Glomerular endothelial cell (primary cell): ENCODE results near the gene SKAP1. TPM values are rescaled to one million over a fixed set of nuclear protein-coding genes. Genes with fewer than 3 reads are reported as not detected.

Experiments used
- DNase-seq: peaks from one replicate; pipeline ENCODE4 v3.0.0-alpha.2; 2011; ENCODE audit warnings: low read depth, low spot score; ENCODE audit errors: extremely low read depth
- total RNA-seq: library from RNA; depleted of rRNA; stranded (reverse); fragments of >200 nt; gene quantifications from 2 replicates; pipeline ENCODE4 v1.2.3, GENCODE V29; 2015

Gene SKAP1
- 0.58 and 0.99 TPM in 2 replicates for total RNA-seq

GRCh38 chr17:48429638-48430586 is at the start of gene SKAP1:
SKAP1 (minus strand) TSS chr17:48430214.
- no peak for DNase-seq

- DNase-seq: no peak
Observed at GRCh38 chr17:48479014-48479402, 49.0 kb upstream of the SKAP1 start.

GRCh38 chr17:48478224-48479013 is 48.4 kb upstream of the SKAP1 start:
- no peak for DNase-seq

GRCh38 chr17:48477221-48477620 is 47.2 kb upstream of the SKAP1 start:
- no peak for DNase-seq

- no peak for DNase-seq
Observed at GRCh38 chr17:48472411-48473281, 42.6 kb upstream of the SKAP1 start.

- DNase-seq: no peak
Observed at GRCh38 chr17:48471817-48472410, 41.9 kb upstream of the SKAP1 start.

GRCh38 chr17:48470388-48471034 is 40.5 kb upstream of the SKAP1 start:
- no peak for DNase-seq

- DNase-seq: no peak
Observed at GRCh38 chr17:48469227-48469626, 39.2 kb upstream of the SKAP1 start.

- no peak for DNase-seq
Observed at GRCh38 chr17:48468299-48468698, 38.3 kb upstream of the SKAP1 start.

GRCh38 chr17:48465884-48466283 is 35.9 kb upstream of the SKAP1 start:
- no peak for DNase-seq

- no peak for DNase-seq
Observed at GRCh38 chr17:48463526-48463925, 33.5 kb upstream of the SKAP1 start.

GRCh38 chr17:48462946-48463345 is 32.9 kb upstream of the SKAP1 start:
- DNase-seq: no peak

GRCh38 chr17:48460052-48460451 is 30.0 kb upstream of the SKAP1 start:
- DNase-seq: no peak

GRCh38 chr17:48459070-48459844 is 29.2 kb upstream of the SKAP1 start:
- DNase-seq: no peak

- DNase-seq: no peak
Observed at GRCh38 chr17:48457080-48457836, 27.2 kb upstream of the SKAP1 start.

GRCh38 chr17:48456589-48456988 is 26.6 kb upstream of the SKAP1 start:
- no peak for DNase-seq

- no peak for DNase-seq
Observed at GRCh38 chr17:48455791-48456190, 25.8 kb upstream of the SKAP1 start.

GRCh38 chr17:48453447-48453846 is 23.4 kb upstream of the SKAP1 start:
- no peak for DNase-seq
